Activated T-helper 1 cell treated with anti-CD3 and anti-CD28 coated beads, Interleukin-2, amount 50 U/mL, for 16 hours (primary cell): Measurements from ENCODE around the gene MFSD1.
"Not testable (repeated sequence)": the region's sequence is repeated elsewhere in the genome, so short reads cannot be mapped to it uniquely, and the experiment has no call there.

Experiments used
- DNase-seq, 2 donors: peaks; one replicate each; pipeline ENCODE4 v3.0.0-alpha.2; 2020; ENCODE audit warnings: low read depth in 1 of 2, low spot score in 1 of 2

MFSD1 gene

DNA sequence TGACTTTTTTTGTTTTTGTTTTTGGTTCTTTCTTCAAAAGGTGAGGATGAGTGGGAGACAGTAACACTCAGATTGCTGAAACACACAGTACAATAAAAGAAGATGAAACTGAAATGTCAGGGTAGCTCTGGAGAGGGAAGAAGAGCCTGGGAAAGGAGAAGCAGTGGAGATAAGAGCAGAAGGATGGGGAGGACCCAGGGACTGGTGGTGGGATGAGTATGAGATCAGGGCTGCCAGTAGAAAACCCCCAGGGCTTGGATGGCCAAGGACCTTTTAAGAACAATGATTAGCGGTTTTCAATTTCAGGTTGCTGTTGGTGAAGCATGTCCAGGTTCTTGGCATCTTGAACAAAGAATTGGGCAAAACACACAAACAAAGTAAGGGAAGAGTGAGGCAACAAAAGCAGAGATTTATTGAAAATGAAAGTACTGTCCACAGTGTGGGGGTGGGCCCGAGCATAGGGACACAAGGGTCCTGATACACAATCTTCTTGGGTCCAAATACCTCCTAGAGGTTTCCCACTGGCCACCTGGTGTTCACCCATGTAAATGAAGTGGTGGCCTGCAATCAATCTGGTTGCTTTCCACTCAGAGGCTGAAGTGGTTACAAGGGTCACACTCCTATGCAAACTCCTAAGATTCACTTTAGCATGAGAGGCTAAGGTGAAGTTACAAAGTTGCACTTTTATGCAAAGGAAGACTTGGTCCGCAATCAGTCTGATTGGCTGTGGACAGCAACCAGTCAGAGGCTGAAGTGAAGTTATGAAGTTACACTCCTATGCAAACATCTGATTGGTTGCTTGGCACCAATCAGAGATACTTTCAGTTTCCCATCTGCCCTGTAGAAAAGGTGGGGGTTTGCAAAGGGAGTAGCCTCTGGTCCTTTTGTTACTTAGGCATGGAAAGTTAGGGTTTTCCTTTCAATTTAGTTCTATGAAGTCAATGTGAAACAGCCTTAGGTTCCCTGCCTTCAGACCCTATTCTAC lies 26.1 kb upstream of the MFSD1 start:
- no peak for DNase-seq

DNA sequence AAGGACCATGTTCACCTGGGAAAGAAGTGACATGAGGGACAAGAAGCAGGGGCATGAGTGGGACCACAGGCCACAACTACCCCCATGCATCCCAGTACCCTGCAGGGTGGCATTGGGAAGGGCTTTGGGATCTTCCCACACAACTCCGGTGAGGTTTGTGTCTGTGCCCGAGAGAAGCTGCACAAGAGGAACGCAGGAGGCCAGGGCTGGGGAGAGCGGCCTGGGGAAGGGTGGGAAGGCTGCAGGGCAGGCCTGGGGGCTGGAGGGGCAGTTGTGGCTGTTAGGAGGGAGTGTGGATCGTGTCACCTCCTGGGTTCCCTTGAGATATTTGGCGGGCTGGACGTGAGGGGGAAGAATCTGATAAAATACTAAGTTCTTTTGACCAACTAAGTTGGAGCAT lies 25.3 kb upstream of the MFSD1 start:
- DNase-seq = no peak

DNA sequence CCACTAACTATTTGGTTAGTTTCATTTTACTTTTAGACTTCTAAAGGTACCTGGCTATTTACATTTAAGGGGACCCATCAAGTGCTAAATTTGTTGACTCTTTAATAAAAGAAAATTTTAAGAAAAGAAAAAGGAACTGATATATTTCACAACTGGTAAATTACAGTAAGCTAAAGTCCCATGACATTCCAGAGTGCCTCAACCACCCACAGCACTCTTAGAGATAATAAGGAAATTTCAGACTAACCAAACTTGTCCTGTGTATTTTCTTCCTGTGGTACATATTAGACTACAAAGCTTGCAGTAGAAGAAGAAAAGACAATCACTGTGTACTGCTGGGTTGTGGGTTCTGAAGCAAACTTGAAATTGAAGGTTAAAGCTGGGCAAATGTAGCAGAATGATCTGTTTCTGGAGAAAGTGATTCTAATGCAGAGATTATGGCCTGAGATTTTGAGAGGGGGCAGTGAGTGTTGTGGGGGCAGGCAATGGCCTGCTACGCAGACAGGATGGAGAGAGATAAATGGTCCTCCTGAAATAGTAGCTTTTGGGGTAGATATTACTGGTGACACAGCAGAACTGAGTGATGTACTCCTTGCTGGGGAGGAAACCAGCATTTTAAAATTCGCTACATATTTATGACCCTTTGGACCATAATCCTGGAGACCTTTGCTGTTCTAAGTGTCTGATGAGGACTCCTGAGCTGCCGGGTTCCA lies 24.5 kb upstream of the MFSD1 start:
- DNase-seq = no peak

- no peak for DNase-seq
These were observed 21.1 kb upstream of the MFSD1 start for GRCh38 chr3:158780766-158781165.

DNA sequence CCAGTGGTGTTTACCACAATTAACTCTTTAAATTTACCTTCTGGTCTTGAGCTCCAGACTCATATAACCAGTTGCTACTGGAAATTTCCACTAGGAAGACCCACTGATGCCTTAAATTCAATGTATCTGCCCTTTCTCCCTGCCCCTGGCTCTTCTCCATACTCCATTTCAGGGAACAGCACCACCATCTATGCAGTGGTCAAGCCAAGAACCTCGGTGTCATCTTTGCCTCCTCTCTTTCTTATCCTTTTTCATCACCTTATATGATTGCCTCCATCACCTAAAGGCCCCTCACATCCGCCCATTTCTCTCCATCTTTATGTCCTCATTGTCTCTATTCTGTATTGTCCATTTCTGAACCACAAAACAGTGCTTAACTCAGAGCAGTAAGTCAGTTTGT lies 20.7 kb upstream of the MFSD1 start:
- DNase-seq = no peak

- DNase-seq = no peak
These were observed 20.0 kb upstream of the MFSD1 start for GRCh38 chr3:158781849-158782248.

- no peak for DNase-seq
These were observed 19.4 kb upstream of the MFSD1 start for GRCh38 chr3:158782283-158782989.

DNA sequence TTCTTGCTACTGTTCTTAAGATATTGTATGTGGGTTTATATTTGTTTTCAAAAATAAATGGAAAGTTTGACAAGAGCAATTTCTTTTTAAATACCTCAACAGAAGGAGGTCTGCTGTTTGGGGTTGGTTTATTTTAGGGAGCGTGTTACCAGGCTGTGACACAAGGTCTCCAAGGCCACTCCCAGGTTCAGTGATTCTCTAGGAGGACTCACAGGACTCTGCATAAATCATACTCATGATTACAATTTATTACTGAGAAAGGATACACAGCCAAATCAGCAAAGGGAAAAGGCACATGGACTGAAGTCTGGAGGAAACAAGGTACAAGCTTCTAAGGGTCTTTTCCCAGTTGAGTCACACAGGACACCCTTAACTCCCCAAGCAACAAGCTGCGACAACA lies 18.8 kb upstream of the MFSD1 start:
- no peak for DNase-seq

DNA sequence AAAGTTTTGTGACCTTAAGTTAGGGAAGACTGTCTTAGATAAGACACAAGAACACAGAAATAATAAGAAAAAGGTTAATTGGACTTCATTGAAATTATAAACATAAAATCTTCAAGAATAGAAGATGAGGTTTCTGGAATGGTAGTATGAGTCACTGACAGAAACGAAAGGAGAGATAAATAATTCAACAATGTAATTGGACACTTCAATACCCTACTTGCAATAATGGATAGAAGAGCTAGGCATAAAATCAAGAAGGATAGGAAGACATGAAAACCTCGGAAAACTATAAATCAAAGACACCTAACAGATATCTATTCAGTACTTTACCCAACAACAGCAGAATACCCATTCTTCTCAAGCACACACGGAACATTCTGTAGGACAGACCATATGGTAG lies 15.9 kb upstream of the MFSD1 start:
- DNase-seq = no peak

DNA sequence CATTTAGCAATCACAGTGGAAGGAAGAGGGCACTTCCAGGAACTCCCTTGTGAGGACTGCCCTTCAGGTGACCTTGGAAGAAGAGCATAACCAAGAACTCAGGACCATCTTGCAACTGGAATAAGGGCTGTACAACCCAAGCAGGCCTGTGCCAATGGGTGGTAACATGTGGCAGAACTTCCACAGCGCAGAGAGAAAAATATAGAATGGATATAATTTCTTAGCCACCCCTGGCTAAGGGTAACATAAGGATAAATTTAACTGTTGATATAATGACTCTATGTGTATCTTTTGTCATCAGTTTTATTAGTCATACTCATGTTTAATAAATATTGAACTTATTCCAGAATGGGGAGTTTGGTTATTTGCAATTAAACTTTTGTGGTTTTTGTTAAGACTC lies 13.4 kb upstream of the MFSD1 start:
- DNase-seq = no peak

DNA sequence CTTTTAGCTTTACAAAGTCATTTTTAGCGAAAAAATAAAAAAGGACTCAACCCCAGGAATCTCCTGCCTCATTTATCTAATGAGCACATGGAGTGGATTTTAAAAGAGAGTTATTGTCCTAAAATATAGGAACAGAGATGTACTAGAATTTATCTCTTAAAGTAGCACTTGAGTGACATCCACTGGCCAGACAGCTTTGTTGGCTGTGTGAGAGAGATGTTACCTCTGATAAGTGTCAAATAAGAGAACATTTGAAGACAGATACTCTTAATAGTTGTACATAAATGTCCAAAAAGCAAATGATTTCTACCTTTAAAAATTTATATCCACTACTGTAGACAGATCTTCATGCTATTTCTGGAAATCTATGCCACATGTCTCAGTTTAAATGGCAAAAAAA lies 12.3 kb upstream of the MFSD1 start:
- DNase-seq = no peak

GRCh38 chr3:158790901-158791589 lies 10.8 kb upstream of the MFSD1 start:
- DNase-seq = no peak

DNA sequence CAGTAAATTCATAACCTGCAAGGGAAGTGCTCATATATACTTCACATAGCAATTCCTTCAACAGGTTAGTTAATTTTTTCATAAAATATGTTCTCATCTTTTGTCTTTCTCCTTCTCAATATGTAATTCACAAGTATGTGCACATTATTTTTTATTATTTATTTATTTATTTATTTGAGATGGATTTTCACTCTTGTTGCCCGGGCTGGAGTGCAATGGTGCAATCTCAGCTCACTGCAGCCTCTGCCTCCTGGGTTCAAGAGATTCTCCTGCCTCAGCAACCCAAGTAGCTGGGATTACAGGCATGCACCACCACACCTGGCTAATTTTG lies 10.3 kb upstream of the MFSD1 start:
- DNase-seq = not testable (repeated sequence)

DNA sequence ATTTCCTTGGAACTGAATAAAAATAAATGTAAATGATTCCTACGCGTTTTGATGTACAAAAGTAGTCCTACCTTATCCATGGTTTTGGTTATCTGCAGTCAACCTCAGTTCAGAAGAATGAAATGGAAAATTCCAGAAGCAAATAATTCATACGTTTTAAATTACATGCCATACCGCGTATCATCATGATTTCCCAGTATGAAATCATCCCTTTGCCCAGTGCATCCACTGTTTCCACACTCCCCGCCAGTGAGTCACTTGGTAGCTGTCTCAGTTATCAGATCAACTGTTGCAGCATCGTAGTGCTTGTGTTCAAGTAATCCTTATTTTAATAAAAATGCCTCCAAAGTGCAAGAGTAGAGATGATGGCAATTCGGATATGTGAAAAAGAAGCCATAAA lies 9.1 kb upstream of the MFSD1 start:
- DNase-seq = no peak

DNA sequence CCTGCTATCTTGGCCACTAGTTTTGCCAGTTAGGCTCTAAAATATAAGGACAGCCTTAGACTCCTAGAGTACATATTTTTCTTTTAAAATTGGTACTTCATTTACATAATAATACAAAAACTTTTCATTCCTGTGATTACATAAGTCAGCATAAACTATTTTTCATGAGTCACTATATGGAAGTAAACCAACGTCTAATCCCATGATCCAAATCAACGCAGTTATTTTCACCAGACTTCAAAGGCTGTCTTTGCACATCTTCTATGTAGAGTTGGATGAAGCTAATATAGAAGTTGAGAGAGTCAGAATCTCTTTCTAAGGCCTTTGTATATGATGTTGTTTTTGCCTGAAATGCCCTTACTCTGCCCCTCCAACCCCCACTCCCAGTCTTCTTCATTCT lies 7.6 kb upstream of the MFSD1 start:
- no peak for DNase-seq

DNA sequence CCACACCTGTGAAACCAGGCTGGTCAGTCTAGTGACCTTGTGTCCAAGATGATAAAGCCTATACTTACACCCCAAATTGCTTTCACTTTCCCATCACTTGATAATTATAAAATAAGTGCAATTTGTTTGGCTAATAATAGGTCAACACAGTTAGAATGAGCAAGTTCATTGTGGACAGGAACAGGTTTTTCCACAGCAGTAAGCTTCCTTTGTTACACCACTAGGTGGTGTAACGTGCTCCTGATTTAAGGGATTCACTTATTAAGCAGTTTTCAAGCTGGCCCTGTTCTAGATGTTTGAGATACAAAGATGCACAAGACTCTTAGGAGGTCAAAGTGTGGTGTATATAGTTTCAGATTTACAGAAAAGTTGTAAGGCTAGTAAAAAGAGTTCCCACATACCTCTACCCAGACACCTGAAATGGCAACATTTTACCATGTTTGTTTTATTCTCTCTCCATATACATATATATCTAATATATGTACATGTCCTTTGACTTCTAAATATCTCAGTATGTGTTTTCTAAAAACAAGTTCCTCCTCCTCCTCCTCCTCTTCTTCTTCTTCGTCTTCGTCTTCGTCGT lies 6.8 kb upstream of the MFSD1 start:
- no peak for DNase-seq

GRCh38 chr3:158801201-158801600 lies 653 bp upstream of the MFSD1 start:
- no peak for DNase-seq

DNA sequence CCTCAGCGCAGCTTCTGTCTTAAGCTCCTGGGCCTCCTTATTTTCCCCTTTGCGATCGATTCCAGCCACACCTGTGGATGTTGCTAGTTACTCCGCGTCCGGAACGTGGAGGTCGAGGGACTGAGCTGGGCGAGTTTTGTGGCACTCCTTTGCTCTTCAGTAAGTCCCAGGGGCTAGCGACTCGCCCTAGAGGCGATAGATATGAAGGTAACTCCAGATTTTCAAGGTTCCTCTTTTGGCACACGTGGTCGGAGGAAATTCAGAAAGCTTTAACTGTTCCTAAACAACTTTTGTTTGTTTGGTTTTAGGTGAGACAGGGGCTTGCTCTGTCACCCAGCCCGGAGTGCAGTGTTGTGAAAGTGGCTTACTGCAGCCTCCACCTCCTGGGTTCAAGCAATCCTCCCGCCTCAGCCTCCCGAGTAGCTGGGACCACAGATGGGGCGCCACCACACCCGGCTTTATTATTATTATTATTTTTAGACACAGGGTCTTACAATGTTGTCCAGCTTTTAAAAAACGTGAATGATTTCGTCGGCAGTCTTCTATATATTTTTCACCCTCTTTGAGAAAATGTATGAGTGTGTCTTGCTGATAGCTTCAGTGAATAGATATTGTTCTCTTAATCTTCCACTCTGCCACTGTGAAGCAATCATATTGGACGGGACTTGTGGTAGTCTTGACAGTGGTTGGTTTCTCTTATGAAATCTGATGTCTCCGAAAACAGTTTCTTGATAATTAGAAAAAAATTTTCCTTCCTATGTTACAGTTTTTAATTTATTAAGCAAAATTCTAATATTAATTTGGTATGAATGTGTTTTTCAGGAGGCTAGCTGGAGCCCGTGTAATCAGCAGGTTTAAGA lies 785 bp downstream of the MFSD1 start:
- DNase-seq = no peak

- DNase-seq = no peak
These were observed 2.6 kb downstream of the MFSD1 start for GRCh38 chr3:158804441-158804840.

- DNase-seq = no peak
These were observed 6.8 kb downstream of the MFSD1 start for GRCh38 chr3:158808697-158809096.
